ENCODE results near the gene JMJD1C. TPM values are rescaled to one million over a fixed set of nuclear protein-coding genes. Genes with fewer than 3 reads are reported as not detected.
A peak's percentile ranks its signal among the peaks of the same experiment; 100 is the strongest.

The JMJD1C gene
- total RNA-seq, 2 experiments from 2014 or later: 54.1 to 56.6 TPM

GRCh38 chr10:63477927-63478326, 12.2 kb upstream of the JMJD1C start:
- Mint-ChIP-seq H3K9me3 (no peaks in the 10 kb centered on the region), H3K36me3 (ENCODE audit: low read depth) (peaks cover 3% of the 10 kb centered on the region), H3K27ac (no peak overlapping the region), H3K4me1 (ENCODE audit: low read depth) (peaks cover 30% of the 10 kb centered on the region), H3K27me3 (ENCODE audit: low read depth) (no peaks in the 10 kb centered on the region), H3K4me3 (no peak overlapping the region)
- DNase-seq: no peak
- CTCF ChIA-PET: interaction anchor here (0.7 to 1.1 kb wide), 2 partner anchors 264 to 311 kb away, joined by 3 read pairs; no protein-coding TSS in a partner anchor
- intact Hi-C loops (cut with micrococcal nuclease): no loop called here

GRCh38 chr10:63474488-63474887, 8.7 kb upstream of the JMJD1C start:
- Mint-ChIP-seq H3K4me3 (no peak overlapping the region), H3K27ac (no peak overlapping the region), H3K27me3 (ENCODE audit: low read depth) (no peaks in the 10 kb centered on the region), H3K9me3 (no peaks in the 10 kb centered on the region), H3K4me1 (ENCODE audit: low read depth) (peaks cover 23% of the 10 kb centered on the region), H3K36me3 (ENCODE audit: low read depth) (peaks cover 3% of the 10 kb centered on the region)
- no peak for DNase-seq
- intact Hi-C loops (cut with micrococcal nuclease): no loop called here
- CTCF ChIA-PET: no interaction called here

- Mint-ChIP-seq H3K36me3 (ENCODE audit: low read depth) (no peaks in the 10 kb centered on the region), H3K4me3 (no peak overlapping the region), H3K27me3 (ENCODE audit: low read depth) (no peaks in the 10 kb centered on the region), H3K27ac (no peak overlapping the region), H3K4me1 (ENCODE audit: low read depth) (peaks cover 19% of the 10 kb centered on the region), H3K9me3 (no peaks in the 10 kb centered on the region)
- intact Hi-C loops (cut with micrococcal nuclease): no loop called here
- CTCF ChIA-PET: no interaction called here
- DNase-seq: no peak
Measured at GRCh38 chr10:63470928-63471327, 5.2 kb upstream of the JMJD1C start.

- Mint-ChIP-seq H3K9me3 (no peaks in the 10 kb centered on the region), H3K4me3 (no peak overlapping the region), H3K4me1 (ENCODE audit: low read depth) (peaks cover 17% of the 10 kb centered on the region), H3K27ac (no peak overlapping the region), H3K27me3 (ENCODE audit: low read depth) (no peaks in the 10 kb centered on the region), H3K36me3 (ENCODE audit: low read depth) (no peaks in the 10 kb centered on the region)
- DNase-seq: no peak
- intact Hi-C loops (cut with micrococcal nuclease): no loop called here
- CTCF ChIA-PET: interaction anchor here (1.1 kb wide), 1 partner anchor 160 kb away, joined by 3 read pairs; no protein-coding TSS in a partner anchor
Measured at GRCh38 chr10:63468947-63469346, 3.2 kb upstream of the JMJD1C start.

- no peaks in the 10 kb centered on the region for H3K36me3 Mint-ChIP-seq (ENCODE audit: low read depth)
- H3K4me3 Mint-ChIP-seq: no peak overlapping the region
- no peaks in the 10 kb centered on the region for H3K27me3 Mint-ChIP-seq (ENCODE audit: low read depth)
- CTCF ChIA-PET: interaction anchor here (0.7 kb wide), 1 partner anchor 30 kb away, joined by 3 read pairs; no protein-coding TSS in a partner anchor
- no peak for DNase-seq
- H3K9me3 Mint-ChIP-seq: no peaks in the 10 kb centered on the region
- peaks cover 18% of the 10 kb centered on the region for H3K4me1 Mint-ChIP-seq (ENCODE audit: low read depth)
- intact Hi-C loops (cut with micrococcal nuclease): no loop called here
- H3K27ac Mint-ChIP-seq: no peak overlapping the region
Measured at GRCh38 chr10:63467841-63468240, 2.1 kb upstream of the JMJD1C start.

GRCh38 chr10:63466144-63466935, 563 bp upstream of the JMJD1C start:
- no peaks in the 10 kb centered on the region for H3K36me3 Mint-ChIP-seq (ENCODE audit: low read depth)
- H3K9me3 Mint-ChIP-seq: no peaks in the 10 kb centered on the region
- intact Hi-C loops (cut with micrococcal nuclease): loop anchor here (1.0 kb wide), 2 partner anchors 197 to 249 kb away; no protein-coding TSS in a partner anchor
- peak; percentile 44 for DNase-seq
- H3K27ac Mint-ChIP-seq: no peak overlapping the region
- CTCF ChIA-PET: interaction anchor here (0.7 kb wide), 2 partner anchors 14 to 247 kb away, joined by 3 read pairs; no protein-coding TSS in a partner anchor
- H3K4me3 Mint-ChIP-seq: peak overlapping the region; percentile 92
- H3K27me3 Mint-ChIP-seq (ENCODE audit: low read depth): no peaks in the 10 kb centered on the region
- peaks cover 23% of the 10 kb centered on the region for H3K4me1 Mint-ChIP-seq (ENCODE audit: low read depth)

GRCh38 chr10:63464402-63465292, 1.1 kb downstream of the JMJD1C start:
- peak overlapping the region; percentile 92 for H3K4me3 Mint-ChIP-seq
- no peaks in the 10 kb centered on the region for H3K9me3 Mint-ChIP-seq
- peaks cover 22% of the 10 kb centered on the region for H3K4me1 Mint-ChIP-seq (ENCODE audit: low read depth)
- DNase-seq: no peak
- CTCF ChIA-PET: interaction anchor here (0.6 to 1.2 kb wide), 8 partner anchors 27 to 298 kb away, joined by 3 to 7 read pairs (median 3); no protein-coding TSS in a partner anchor
- H3K27ac Mint-ChIP-seq: no peak overlapping the region
- H3K36me3 Mint-ChIP-seq (ENCODE audit: low read depth): no peaks in the 10 kb centered on the region
- H3K27me3 Mint-ChIP-seq (ENCODE audit: low read depth): no peaks in the 10 kb centered on the region
- intact Hi-C loops (cut with micrococcal nuclease): loop anchor here (1.0 kb wide), 2 partner anchors 56 to 165 kb away; no protein-coding TSS in a partner anchor

- H3K27ac Mint-ChIP-seq: no peak overlapping the region
- H3K27me3 Mint-ChIP-seq (ENCODE audit: low read depth): no peaks in the 10 kb centered on the region
- DNase-seq: no peak
- intact Hi-C loops (cut with micrococcal nuclease): no loop called here
- CTCF ChIA-PET: no interaction called here
- H3K9me3 Mint-ChIP-seq: no peaks in the 10 kb centered on the region
- H3K4me1 Mint-ChIP-seq (ENCODE audit: low read depth): peaks cover 23% of the 10 kb centered on the region
- H3K36me3 Mint-ChIP-seq (ENCODE audit: low read depth): no peaks in the 10 kb centered on the region
- no peak overlapping the region for H3K4me3 Mint-ChIP-seq
Measured at GRCh38 chr10:63462442-63462841, 3.3 kb downstream of the JMJD1C start.

GRCh38 chr10:63458177-63458576, 7.6 kb downstream of the JMJD1C start:
- Mint-ChIP-seq H3K4me3 (no peak overlapping the region), H3K27ac (no peak overlapping the region), H3K36me3 (ENCODE audit: low read depth) (peaks cover 3% of the 10 kb centered on the region)

GRCh38 chr10:63457594-63457993, 8.2 kb downstream of the JMJD1C start:
- no peak overlapping the region for H3K27ac Mint-ChIP-seq
- CTCF ChIA-PET: interaction anchor here (0.6 kb wide), 1 partner anchor 498 kb away, joined by 4 read pairs; no protein-coding TSS in a partner anchor

More at GRCh38 chr10:63458177-63458576, 7.6 kb downstream of the JMJD1C start:
- intact Hi-C loops (cut with micrococcal nuclease): no loop called here
- DNase-seq: no peak
- Mint-ChIP-seq H3K27me3 (ENCODE audit: low read depth) (no peaks in the 10 kb centered on the region), H3K9me3 (no peaks in the 10 kb centered on the region), H3K4me1 (ENCODE audit: low read depth) (peaks cover 16% of the 10 kb centered on the region)
- CTCF ChIA-PET: interaction anchor here (0.7 kb wide), 1 partner anchor 13 kb away, joined by 3 read pairs; no protein-coding TSS in a partner anchor

GRCh38 chr10:63456437-63457210, 9.2 kb downstream of the JMJD1C start:
- CTCF ChIA-PET: interaction anchor here (0.6 kb wide), 1 partner anchor 497 kb away, joined by 4 read pairs; no protein-coding TSS in a partner anchor
- H3K36me3 Mint-ChIP-seq (ENCODE audit: low read depth): peaks cover 4% of the 10 kb centered on the region
- no peak overlapping the region for H3K4me3 Mint-ChIP-seq
- H3K4me1 Mint-ChIP-seq (ENCODE audit: low read depth): peaks cover 15% of the 10 kb centered on the region
- no peaks in the 10 kb centered on the region for H3K27me3 Mint-ChIP-seq (ENCODE audit: low read depth)
- DNase-seq: no peak
- no peaks in the 10 kb centered on the region for H3K9me3 Mint-ChIP-seq
- no peak overlapping the region for H3K27ac Mint-ChIP-seq
- intact Hi-C loops (cut with micrococcal nuclease): no loop called here

More at GRCh38 chr10:63457594-63457993, 8.2 kb downstream of the JMJD1C start:
- Mint-ChIP-seq H3K4me3 (no peak overlapping the region), H3K4me1 (ENCODE audit: low read depth) (peaks cover 16% of the 10 kb centered on the region), H3K27me3 (ENCODE audit: low read depth) (no peaks in the 10 kb centered on the region), H3K9me3 (no peaks in the 10 kb centered on the region), H3K36me3 (ENCODE audit: low read depth) (peaks cover 3% of the 10 kb centered on the region)
- intact Hi-C loops (cut with micrococcal nuclease): no loop called here
- no peak for DNase-seq
